Stomach (tissue), 9 donors: ENCODE data around the gene FRMD8. TPM values are rescaled to one million over a fixed set of nuclear protein-coding genes. Genes with fewer than 3 reads are reported as not detected.

ENCODE experiments used
- DNase-seq, 2 donors: peaks; one replicate each; pipeline versions ENCODE4 v3.0.0 to v3.0.0-alpha.2; 2013 to 2019
- H3K27ac ChIP-seq, 5 donors: fragments of 200-600 bp in 4 of 5; sonication (generic) in 4 of 5; one replicate each; pipeline ENCODE4 v1.5.1; 2013 to 2019; ENCODE audit warnings: mild to moderate bottlenecking in 1 of 5, moderate library complexity in 1 of 5
- H3K27me3 ChIP-seq, 3 donors: fragments of 200-600 bp; sonication (generic); one replicate each; pipeline ENCODE4 v1.5.1; 2017 to 2019; ENCODE audit warnings: mixed run types in 1 of 3
- H3K36me3 ChIP-seq, 4 donors: fragments of 200-600 bp; sonication (generic); 1 replicate in 3 of 4; 2 replicates in 1 of 4; pipeline ENCODE4 v1.5.1; 2016 to 2019
- H3K4me1 ChIP-seq, 4 donors: fragments of 200-600 bp; sonication (generic); one replicate each; pipeline ENCODE4 v1.5.1; 2016 to 2019
- H3K4me3 ChIP-seq, 4 donors: fragments of 200-600 bp; sonication (generic) in 3 of 4; one replicate each; pipeline ENCODE4 v1.5.1; 2016 to 2019; ENCODE audit warnings: mild to moderate bottlenecking in 1 of 4
- H3K9me3 ChIP-seq, 4 donors: fragments of 200-600 bp; sonication (generic); one replicate each; pipeline ENCODE4 v1.5.1; 2016 to 2019
- CTCF ChIP-seq, 7 experiments: fragments of 450-650 bp in 4 of 7; fragments of 200-600 bp in 3 of 7; sonication (generic) in 3 of 7; IDR thresholded peaks; one replicate each; pipeline ENCODE4 v1.5.1; 2016 to 2019; ENCODE audit warnings: antibody characterized with exemption in 7 of 7, control low read depth in 2 of 7, mild to moderate bottlenecking in 1 of 7
- EP300 ChIP-seq: sonication (generic); formaldehyde crosslinking; IDR thresholded peaks from one replicate; pipeline ENCODE4 v1.6.1; 2017; ENCODE audit warnings: antibody characterized with exemption
- POLR2A ChIP-seq, 4 donors: fragments of 450-650 bp; IDR thresholded peaks; one replicate each; pipeline ENCODE4 v1.6.1; 2016; ENCODE audit warnings: antibody characterized with exemption in 4 of 4, control low read depth in 2 of 4, mild to moderate bottlenecking in 1 of 4, moderate library complexity in 1 of 4
- POLR2AphosphoS5 ChIP-seq, 3 donors: sonication (generic); formaldehyde crosslinking; IDR thresholded peaks; one replicate each; pipeline ENCODE4 v1.6.1; 2016; ENCODE audit warnings: antibody characterized with exemption in 3 of 3
- WGBS, 5 donors: extraction: QIAGEN DNeasy Blood & Tissue Kit in 3 of 5; methylation state at CpG; one replicate each; pipeline versions ENCODE4 v1.1.5 to v1.1.7; 2013 to 2018; 5-methylcytosine and 5-hydroxymethylcytosine counted together
- intact Hi-C: fragments of 100-400 bp; cut with DNase I; formaldehyde crosslinking; loops from one replicate; pipeline ENCODE4 v1.15.1; 2023; ENCODE audit warnings: low total_unique reads
- polyA plus RNA-seq, 3 donors: library from polyadenylated mRNA; stranded (reverse); fragments of 200-250 nt; gene quantifications; one replicate each; pipeline ENCODE4 v1.2.3, GENCODE V29; 2013
- total RNA-seq, 5 donors: library from RNA; depleted of rRNA; stranded (reverse); fragments of >200 nt; gene quantifications; one replicate each; pipeline versions ENCODE4 v1.1.0 to v1.2.3, GENCODE V29; 2014 to 2016
- donor health status: healthy with polysubstance abuse.
- donor health status: Bipolar disorder and iron deficiency.
- donor health status: healthy.

The FRMD8 gene
- total and polyA plus RNA-seq, 8 donors, result 9.3 to 340 (median 20.8) TPM

- Histone ChIP-seq H3K4me3 (peak overlapping the region in 2 of 4 donors; percentile 1 to 22), H3K36me3 (peaks cover 27 to 72% (median 66%) of the 10 kb centered on the region in 4 donors), H3K27me3 (no peaks in the 10 kb centered on the region), H3K9me3 (no peaks in the 10 kb centered on the region), H3K27ac (peak overlapping the region; percentile 18 to 71 (median 62)), H3K4me1 (peaks cover 42 to 59% (median 52%) of the 10 kb centered on the region in 4 donors)
- DNase-seq, result peak in 1 of 2 donors; percentile 48
- intact Hi-C loops, result no loop called here
- TF ChIP-seq POLR2A (IDR thresholded peaks at IDR 0.05) (no peak), CTCF (IDR thresholded peaks at IDR 0.05) (no peak), POLR2AphosphoS5 (IDR thresholded peaks at IDR 0.05) (peak in 1 of 3 donors; percentile 12)
- 61 to 84% (median 70%) methylated on average over 5 to 9 of the region's 9 CpGs for WGBS, 5 donors
Measured at GRCh38 chr11:65390996-65391395, 4.6 kb downstream of the FRMD8 start.

- Histone ChIP-seq H3K27me3 (no peaks in the 10 kb centered on the region), H3K4me3 (no peak overlapping the region), H3K9me3 (no peaks in the 10 kb centered on the region), H3K27ac (peak overlapping the region in 1 of 5 donors; percentile 71), H3K4me1 (peaks cover 36 to 51% (median 45%) of the 10 kb centered on the region in 4 donors), H3K36me3 (peaks cover 35 to 86% (median 80%) of the 10 kb centered on the region in 4 donors)
- no peak for TF ChIP-seq CTCF (IDR thresholded peaks at IDR 0.05)
- no peak for TF ChIP-seq EP300
- TF ChIP-seq POLR2A (IDR thresholded peaks at IDR 0.05), result no peak
- no peak for TF ChIP-seq POLR2AphosphoS5 (IDR thresholded peaks at IDR 0.05)
- 84 to 91% (median 88%) methylated on average over 9 to 13 of the region's 13 CpGs for WGBS, 5 donors
- intact Hi-C loops, result no loop called here
- DNase-seq, result no peak
Measured at GRCh38 chr11:65392186-65392829, 5.9 kb downstream of the FRMD8 start.

- DNase-seq, result no peak
- Histone ChIP-seq H3K27me3 (no peaks in the 10 kb centered on the region), H3K36me3 (peaks cover 40 to 91% (median 85%) of the 10 kb centered on the region in 4 donors), H3K4me1 (peaks cover 30 to 46% (median 39%) of the 10 kb centered on the region in 4 donors), H3K9me3 (no peaks in the 10 kb centered on the region), H3K27ac (no peak overlapping the region), H3K4me3 (no peak overlapping the region)
- 83 to 90% (median 87%) methylated on average over 5 of the region's 5 CpGs for WGBS, 5 donors
- TF ChIP-seq POLR2AphosphoS5 (IDR thresholded peaks at IDR 0.05), result no peak
- TF ChIP-seq EP300, result no peak
- no peak for TF ChIP-seq CTCF (IDR thresholded peaks at IDR 0.05)
- TF ChIP-seq POLR2A (IDR thresholded peaks at IDR 0.05), result no peak
- intact Hi-C loops, result no loop called here
Measured at GRCh38 chr11:65392899-65393298, 6.5 kb downstream of the FRMD8 start.

DNA sequence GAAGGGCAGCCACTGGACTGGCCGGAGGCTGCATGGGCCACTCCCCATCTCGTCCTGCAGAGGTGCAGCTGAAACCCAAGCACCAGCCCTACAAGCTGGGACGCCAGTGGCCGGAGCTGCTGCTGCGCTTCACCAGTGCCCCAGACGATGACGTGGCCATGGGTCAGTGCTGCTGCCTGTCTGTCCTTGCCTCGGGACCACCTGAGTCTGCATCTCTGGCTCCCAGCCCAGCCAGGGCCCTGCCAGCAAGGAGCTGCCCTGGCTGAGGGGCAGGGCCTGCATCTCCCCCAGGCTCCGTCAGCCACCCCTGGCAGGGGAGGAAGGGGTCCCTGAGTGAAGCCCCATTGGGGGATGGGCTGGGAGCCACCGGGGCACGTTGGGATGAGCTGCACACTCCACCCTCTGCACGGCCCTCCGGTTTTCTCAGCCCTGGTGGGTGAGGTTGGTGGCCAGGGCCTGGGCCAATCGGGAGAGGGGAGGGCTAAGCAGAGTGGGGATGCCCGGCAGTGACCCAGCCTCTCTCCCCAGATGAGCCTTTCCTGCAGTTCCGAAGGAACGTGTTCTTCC lies 7.2 kb downstream of the FRMD8 start:
- Histone ChIP-seq H3K4me1 (peaks cover 24 to 39% (median 32%) of the 10 kb centered on the region in 4 donors), H3K27ac (no peak overlapping the region), H3K36me3 (peaks cover 45 to 97% (median 91%) of the 10 kb centered on the region in 4 donors), H3K4me3 (no peak overlapping the region), H3K27me3 (no peaks in the 10 kb centered on the region), H3K9me3 (no peaks in the 10 kb centered on the region)
- TF ChIP-seq POLR2A (IDR thresholded peaks at IDR 0.05) (no peak), EP300 (no peak), POLR2AphosphoS5 (IDR thresholded peaks at IDR 0.05) (no peak), CTCF (IDR thresholded peaks at IDR 0.05) (no peak)
- intact Hi-C loops, result no loop called here
- 87 to 93% (median 90%) methylated on average over 3 to 17 of the region's 17 CpGs for WGBS, 5 donors
- DNase-seq, result no peak
